HCT116 (cell line): ENCODE results near the gene LIX1.

Experiments
- EZH2 ChIP-seq: fragments of 200-600 bp; sonication (generic); IDR thresholded peaks from 2 replicates; pipeline ENCODE4 v1.6.1; 2017; ENCODE audit warnings: antibody characterized with exemption, mixed run types
- MAX ChIP-seq: IDR thresholded peaks from 2 replicates; pipeline ENCODE4 v1.6.1; 2012
- POLR2A ChIP-seq: IDR thresholded peaks from 2 replicates; pipeline ENCODE4 v1.7.0; 2011; ENCODE audit warnings: borderline replicate concordance; ENCODE audit not compliant: insufficient read depth, insufficient read length; ENCODE audit errors: extremely low read depth
- POLR2AphosphoS5 ChIP-seq: IDR thresholded peaks from 2 replicates; pipeline ENCODE4 v1.6.1; 2011; ENCODE audit warnings: mild to moderate bottlenecking, low read depth, low read length, moderate library complexity
- SP1 ChIP-seq: IDR thresholded peaks from 2 replicates; pipeline ENCODE4 v1.6.1; 2012; ENCODE audit warnings: low read depth
- TCF7L2 ChIP-seq: IDR thresholded peaks from 2 replicates; pipeline ENCODE4 v1.7.0; 2011; ENCODE audit warnings: borderline replicate concordance, inconsistent platforms; ENCODE audit not compliant: insufficient read depth, insufficient read length; ENCODE audit errors: extremely low read depth
- TF ChIP-seq, protein P1 (sequence below), 3 experiments: fragments of 200-600 bp in 1 of 3; sonication (generic) in 1 of 3; IDR thresholded peaks in 2 of 3; conservative IDR thresholded peaks in 1 of 3; 2 replicates each; pipeline ENCODE4 v1.5.1; 2012 to 2017; ENCODE audit warnings: low read depth in 2 of 3, low read length in 2 of 3, antibody characterized with exemption in 1 of 3, borderline replicate concordance in 1 of 3, control low read depth in 1 of 3, mild to moderate bottlenecking in 1 of 3, mixed read lengths in 1 of 3, mixed run types in 1 of 3, moderate library complexity in 1 of 3; ENCODE audit not compliant: insufficient read depth in 1 of 3
- TF ChIP-seq, protein P2 (sequence below): IDR thresholded peaks from 2 replicates; pipeline ENCODE4 v1.6.1; 2012; ENCODE audit warnings: low read depth

DNA sequence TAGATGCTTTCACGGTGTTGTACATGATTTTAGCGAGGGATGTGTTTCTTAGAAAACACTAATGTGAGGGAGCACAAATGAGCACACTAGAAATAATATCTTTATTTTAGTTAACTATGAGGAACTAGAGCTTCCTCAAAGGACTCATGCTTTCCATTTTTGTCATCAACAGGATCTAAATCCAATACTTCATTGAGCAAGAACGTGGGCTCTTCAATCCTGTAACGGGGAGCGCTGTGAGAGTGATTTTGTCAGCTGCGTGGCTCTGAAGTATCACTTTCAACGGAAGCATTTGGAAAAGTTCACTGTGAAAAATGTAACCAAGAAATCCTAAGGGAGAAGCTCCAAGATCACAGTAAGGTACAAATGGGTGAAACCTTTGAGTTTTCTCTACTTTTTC is 93.2 kb downstream of the LIX1 start:
- TF ChIP-seq TCF7L2: no peak
- no peak for TF ChIP-seq EZH2
- no peak for TF ChIP-seq MAX
- no peak for TF ChIP-seq POLR2A
- TF ChIP-seq, protein P1, sequence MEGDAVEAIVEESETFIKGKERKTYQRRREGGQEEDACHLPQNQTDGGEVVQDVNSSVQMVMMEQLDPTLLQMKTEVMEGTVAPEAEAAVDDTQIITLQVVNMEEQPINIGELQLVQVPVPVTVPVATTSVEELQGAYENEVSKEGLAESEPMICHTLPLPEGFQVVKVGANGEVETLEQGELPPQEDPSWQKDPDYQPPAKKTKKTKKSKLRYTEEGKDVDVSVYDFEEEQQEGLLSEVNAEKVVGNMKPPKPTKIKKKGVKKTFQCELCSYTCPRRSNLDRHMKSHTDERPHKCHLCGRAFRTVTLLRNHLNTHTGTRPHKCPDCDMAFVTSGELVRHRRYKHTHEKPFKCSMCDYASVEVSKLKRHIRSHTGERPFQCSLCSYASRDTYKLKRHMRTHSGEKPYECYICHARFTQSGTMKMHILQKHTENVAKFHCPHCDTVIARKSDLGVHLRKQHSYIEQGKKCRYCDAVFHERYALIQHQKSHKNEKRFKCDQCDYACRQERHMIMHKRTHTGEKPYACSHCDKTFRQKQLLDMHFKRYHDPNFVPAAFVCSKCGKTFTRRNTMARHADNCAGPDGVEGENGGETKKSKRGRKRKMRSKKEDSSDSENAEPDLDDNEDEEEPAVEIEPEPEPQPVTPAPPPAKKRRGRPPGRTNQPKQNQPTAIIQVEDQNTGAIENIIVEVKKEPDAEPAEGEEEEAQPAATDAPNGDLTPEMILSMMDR (IDR thresholded peaks at IDR 0.05 in 2 of 3, conservative IDR thresholded peaks at IDR 0.05 in 1 of 3; ENCODE audit: borderline replicate concordance in 1 of 3, insufficient read depth in 1 of 3, low read depth in 2 of 3, low read length in 2 of 3): no peak
- TF ChIP-seq SP1: no peak
- TF ChIP-seq, protein P2, sequence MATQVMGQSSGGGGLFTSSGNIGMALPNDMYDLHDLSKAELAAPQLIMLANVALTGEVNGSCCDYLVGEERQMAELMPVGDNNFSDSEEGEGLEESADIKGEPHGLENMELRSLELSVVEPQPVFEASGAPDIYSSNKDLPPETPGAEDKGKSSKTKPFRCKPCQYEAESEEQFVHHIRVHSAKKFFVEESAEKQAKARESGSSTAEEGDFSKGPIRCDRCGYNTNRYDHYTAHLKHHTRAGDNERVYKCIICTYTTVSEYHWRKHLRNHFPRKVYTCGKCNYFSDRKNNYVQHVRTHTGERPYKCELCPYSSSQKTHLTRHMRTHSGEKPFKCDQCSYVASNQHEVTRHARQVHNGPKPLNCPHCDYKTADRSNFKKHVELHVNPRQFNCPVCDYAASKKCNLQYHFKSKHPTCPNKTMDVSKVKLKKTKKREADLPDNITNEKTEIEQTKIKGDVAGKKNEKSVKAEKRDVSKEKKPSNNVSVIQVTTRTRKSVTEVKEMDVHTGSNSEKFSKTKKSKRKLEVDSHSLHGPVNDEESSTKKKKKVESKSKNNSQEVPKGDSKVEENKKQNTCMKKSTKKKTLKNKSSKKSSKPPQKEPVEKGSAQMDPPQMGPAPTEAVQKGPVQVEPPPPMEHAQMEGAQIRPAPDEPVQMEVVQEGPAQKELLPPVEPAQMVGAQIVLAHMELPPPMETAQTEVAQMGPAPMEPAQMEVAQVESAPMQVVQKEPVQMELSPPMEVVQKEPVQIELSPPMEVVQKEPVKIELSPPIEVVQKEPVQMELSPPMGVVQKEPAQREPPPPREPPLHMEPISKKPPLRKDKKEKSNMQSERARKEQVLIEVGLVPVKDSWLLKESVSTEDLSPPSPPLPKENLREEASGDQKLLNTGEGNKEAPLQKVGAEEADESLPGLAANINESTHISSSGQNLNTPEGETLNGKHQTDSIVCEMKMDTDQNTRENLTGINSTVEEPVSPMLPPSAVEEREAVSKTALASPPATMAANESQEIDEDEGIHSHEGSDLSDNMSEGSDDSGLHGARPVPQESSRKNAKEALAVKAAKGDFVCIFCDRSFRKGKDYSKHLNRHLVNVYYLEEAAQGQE: no peak
- TF ChIP-seq POLR2AphosphoS5: no peak
